IMR-90 (cell line): ENCODE results near the gene IL20RA. TPM values are rescaled to one million over a fixed set of nuclear protein-coding genes. Genes with fewer than 3 reads are reported as not detected.

Source experiments
- ATAC-seq: fragments of 200-7000 bp; cut with Tn5 transposase; 2 replicates; pipeline ENCODE4 v1.9.1; 2020; ENCODE audit warnings: low read depth, mild to moderate bottlenecking, moderate library complexity
- BruUV-seq: library from RNA; stranded (reverse); fragments of 400-500 nt; replicated peaks from 2 replicates; lab custom pipeline; 2021; lab: Mats Ljungman, UMichigan
- CTCF ChIA-PET: fragments of 300-600 bp; formaldehyde crosslinking; extraction: SDS; loops from one replicate; lab custom pipeline; 2021; ENCODE audit warnings: antibody characterized with exemption; lab: Yijun Ruan, JAX
- POLR2A ChIA-PET: fragments of 300-600 bp; sonication (Branson Sonifier 250); formaldehyde crosslinking; loops from one replicate; lab custom pipeline; 2022; ENCODE audit warnings: antibody characterized with exemption; ENCODE audit not compliant: unreplicated experiment; lab: Charles Lee
- DNase-seq: peaks from one replicate; pipeline ENCODE4 v3.0.0; 2013
- H2AFZ ChIP-seq: replicated peaks from 2 replicates; pipeline ENCODE3; 2013; ENCODE audit warnings: low read length, mild to moderate bottlenecking; ENCODE audit not compliant: poor library complexity
- H2AK5ac ChIP-seq: 2 replicates; pipeline ENCODE4 v1.6.1; 2013; ENCODE audit warnings: low read depth, low read length, inconsistent platforms
- H2AK9ac ChIP-seq: replicated peaks from 2 replicates; pipeline ENCODE3; 2013; ENCODE audit warnings: mild to moderate bottlenecking, low read depth, low read length, moderate library complexity; ENCODE audit not compliant: poor library complexity
- H2BK120ac ChIP-seq: 2 replicates; pipeline ENCODE4 v1.6.1; 2013; ENCODE audit warnings: low read depth, low read length, inconsistent platforms
- H2BK15ac ChIP-seq: 3 replicates; pipeline ENCODE4 v1.6.1; 2013; ENCODE audit warnings: low read depth, low read length, inconsistent platforms
- H2BK20ac ChIP-seq: 2 replicates; pipeline ENCODE4 v1.6.1; 2013; ENCODE audit warnings: low read depth, mild to moderate bottlenecking, inconsistent platforms, low read length, moderate library complexity
- H2BK5ac ChIP-seq: 2 replicates; pipeline ENCODE4 v1.6.1; 2013; ENCODE audit warnings: mild to moderate bottlenecking, low read depth, low read length, inconsistent platforms; ENCODE audit not compliant: poor library complexity, severe bottlenecking
- H3K14ac ChIP-seq: replicated peaks from 2 replicates; pipeline ENCODE4 v1.6.1; 2013; ENCODE audit warnings: low read depth, low read length, inconsistent platforms
- H3K18ac ChIP-seq: 2 replicates; pipeline ENCODE4 v1.6.1; 2013; ENCODE audit warnings: low read depth, low read length, control low read depth
- H3K23ac ChIP-seq: 2 replicates; pipeline ENCODE4 v1.6.1; 2013; ENCODE audit warnings: low read depth, low read length, inconsistent platforms
- H3K27ac ChIP-seq: 2 replicates; pipeline ENCODE4 v1.5.1; 2013; ENCODE audit warnings: mild to moderate bottlenecking, control low read depth, low read length; ENCODE audit not compliant: insufficient read depth
- H3K27me3 ChIP-seq: 2 replicates; pipeline ENCODE4 v1.6.1; 2013; ENCODE audit warnings: low read length; ENCODE audit not compliant: control insufficient read depth, insufficient read depth
- H3K36me3 ChIP-seq: 2 replicates; pipeline ENCODE4 v1.6.1; 2013; ENCODE audit warnings: low read length, mixed read lengths; ENCODE audit not compliant: control insufficient read depth, insufficient read depth
- H3K4ac ChIP-seq: 2 replicates; pipeline ENCODE4 v1.6.1; 2013; ENCODE audit warnings: low read depth, low read length, inconsistent platforms
- H3K4me1 ChIP-seq: 2 replicates; pipeline ENCODE4 v1.6.1; 2013; ENCODE audit warnings: low read length, mixed read lengths; ENCODE audit not compliant: control insufficient read depth, insufficient read depth
- H3K4me2 ChIP-seq: 2 replicates; pipeline ENCODE4 v1.6.1; 2013; ENCODE audit warnings: low read depth, mild to moderate bottlenecking, control low read depth, low read length, moderate library complexity
- H3K4me3 ChIP-seq: 2 replicates; pipeline ENCODE4 v1.5.1; 2013; ENCODE audit warnings: low read depth, mild to moderate bottlenecking, control low read depth, low read length, moderate library complexity; ENCODE audit not compliant: insufficient read depth
- H3K56ac ChIP-seq: 2 replicates; pipeline ENCODE4 v1.6.1; 2013; ENCODE audit warnings: low read length, inconsistent platforms; ENCODE audit not compliant: insufficient read depth; ENCODE audit errors: extremely low read depth
- H3K79me1 ChIP-seq, 2 experiments: 2 replicates each; pipeline ENCODE4 v1.6.1; 2013; ENCODE audit warnings: low read length in 2 of 2, inconsistent platforms in 1 of 2, low read depth in 1 of 2
- H3K9ac ChIP-seq: 2 replicates; pipeline ENCODE4 v1.6.1; 2013; ENCODE audit warnings: low read depth, low read length, control low read depth
- H3K9me1 ChIP-seq: 2 replicates; pipeline ENCODE4 v1.6.1; 2013; ENCODE audit warnings: low read length, inconsistent platforms; ENCODE audit not compliant: insufficient read depth
- H3K9me3 ChIP-seq: 2 replicates; pipeline ENCODE4 v1.6.1; 2013; ENCODE audit warnings: low read length; ENCODE audit not compliant: control insufficient read depth, insufficient read depth
- H4K20me1 ChIP-seq: 2 replicates; pipeline ENCODE4 v1.6.1; 2013; ENCODE audit warnings: low read length, inconsistent platforms; ENCODE audit not compliant: insufficient read depth
- H4K5ac ChIP-seq: 2 replicates; pipeline ENCODE4 v1.6.1; 2013; ENCODE audit warnings: mild to moderate bottlenecking, low read depth, low read length, control low read depth
- H4K8ac ChIP-seq, 2 experiments: 2 replicates each; pipeline ENCODE4 v1.6.1; 2013; ENCODE audit warnings: low read depth in 2 of 2, low read length in 2 of 2, control low read depth in 1 of 2, inconsistent platforms in 1 of 2
- H4K91ac ChIP-seq: 2 replicates; pipeline ENCODE4 v1.6.1; 2013; ENCODE audit warnings: low read depth, low read length, inconsistent platforms; ENCODE audit not compliant: insufficient read depth
- BHLHE40 ChIP-seq: fragments of 150-350 bp; IDR thresholded peaks from 2 replicates; pipeline ENCODE4 v1.6.1; 2016; ENCODE audit warnings: mild to moderate bottlenecking, low read depth, low read length
- CEBPB ChIP-seq: IDR thresholded peaks from 2 replicates; pipeline ENCODE4 v1.6.1; 2012; ENCODE audit warnings: low read depth, low read length, improper control_type of control experiment
- FOS ChIP-seq: fragments of 150-350 bp; IDR thresholded peaks from 2 replicates; pipeline ENCODE4 v1.6.1; 2016; ENCODE audit warnings: low read depth, low read length
- MAFK ChIP-seq: IDR thresholded peaks from 2 replicates; pipeline ENCODE4 v1.6.1; 2012; ENCODE audit warnings: low read depth, low read length, improper control_type of control experiment
- MAZ ChIP-seq: IDR thresholded peaks from 2 replicates; pipeline ENCODE4 v1.6.1; 2012; ENCODE audit warnings: low read depth, mild to moderate bottlenecking, low read length, improper control_type of control experiment, moderate library complexity, borderline replicate concordance
- MXI1 ChIP-seq: IDR thresholded peaks from 2 replicates; pipeline ENCODE4 v1.6.1; 2012; ENCODE audit warnings: low read depth, mild to moderate bottlenecking, low read length, moderate library complexity, borderline replicate concordance
- NFE2L2 ChIP-seq: fragments of 150-350 bp; IDR thresholded peaks from 2 replicates; pipeline ENCODE4 v1.6.1; 2016; ENCODE audit warnings: low read depth, mild to moderate bottlenecking, low read length
- RAD21 ChIP-seq: IDR thresholded peaks from 2 replicates; pipeline ENCODE4 v1.6.1; 2012; ENCODE audit warnings: low read length, improper control_type of control experiment
- RCOR1 ChIP-seq: IDR thresholded peaks from 2 replicates; pipeline ENCODE4 v1.6.1; 2012; ENCODE audit warnings: mild to moderate bottlenecking, low read length, improper control_type of control experiment; ENCODE audit not compliant: insufficient replicate concordance
- RFX5 ChIP-seq: IDR thresholded peaks from 2 replicates; pipeline ENCODE4 v1.8.0; 2012; ENCODE audit warnings: low read depth, mild to moderate bottlenecking, low read length, moderate library complexity
- WGBS, 2 experiments: methylation state at CpG; one replicate each; pipeline versions ENCODE4 v1.1.5 to v1.1.7; 2013; ENCODE audit warnings: missing lambda C conversion rate in 2 of 2; ENCODE audit not compliant: insufficient read length in 1 of 2; ENCODE audit errors: extremely low coverage in 2 of 2; 5-methylcytosine and 5-hydroxymethylcytosine counted together
- dilution Hi-C: fragments of 300-500 bp; cut with HindIII; formaldehyde crosslinking; loops from one replicate; pipeline ENCODE4 v1.14.3; 2018; ENCODE audit warnings: low sequenced_read_pairs; ENCODE audit not compliant: unreplicated experiment
- in situ Hi-C: fragments of 300-500 bp; cut with MboI; formaldehyde crosslinking; loops from 3 replicates; pipeline ENCODE4 v1.14.3; 2019; ENCODE audit warnings: low sequenced_read_pairs, inconsistent platforms, mixed read lengths
- intact Hi-C: fragments of 100-400 bp; cut with micrococcal nuclease; formaldehyde crosslinking; loops from 2 replicates; pipeline ENCODE4 v1.10.0; 2022
- polyA plus RNA-seq, 3 experiments: library from polyadenylated mRNA; depleted of rRNA; stranded (reverse); fragments of >200 nt; gene quantifications; 2 replicates each; pipeline ENCODE4 v1.2.3, GENCODE V29; 2012; ENCODE audit warnings: low replicate concordance in 1 of 3
- total RNA-seq: library from RNA; depleted of rRNA; stranded (reverse); fragments of >200 nt; gene quantifications from 2 replicates; pipeline ENCODE4 v1.2.3, GENCODE V29; 2012

Gene IL20RA
- total and polyA plus RNA-seq, 2 of the 4 experiments (the other 2 are of a cell fraction): 0.02 TPM; not detected in 1

- H3K9ac ChIP-seq: no peak overlapping the region
- H3K18ac ChIP-seq: no peak overlapping the region
- no peaks in the 10 kb centered on the region for H3K9me3 ChIP-seq
- no peak overlapping the region for H2AFZ ChIP-seq
- H3K27me3 ChIP-seq: peaks cover 7% of the 10 kb centered on the region
- no peak overlapping the region for H3K27ac ChIP-seq
- in situ Hi-C loops (no loop called here), dilution Hi-C loops (no loop called here), intact Hi-C loops (no loop called here)
- no peaks in the 10 kb centered on the region for H4K20me1 ChIP-seq
- no peak overlapping the region for H2BK5ac ChIP-seq
- no peak overlapping the region for H4K91ac ChIP-seq
- H3K4ac ChIP-seq: no peak overlapping the region
- no TSS peak for BruUV-seq
- no peak overlapping the region for H2AK5ac ChIP-seq
- no peak overlapping the region for H3K4me2 ChIP-seq
- H3K9me1 ChIP-seq: no peaks in the 10 kb centered on the region
- POLR2A ChIA-PET: no interaction called here
- no peak overlapping the region for H2AK9ac ChIP-seq
- H3K56ac ChIP-seq: no peak overlapping the region
- no peak for DNase-seq
- H3K23ac ChIP-seq: no peak overlapping the region
- no peaks in the 10 kb centered on the region for H3K79me1 ChIP-seq
- no peaks in the 10 kb centered on the region for H3K36me3 ChIP-seq
- no peak overlapping the region for H3K14ac ChIP-seq
- no peaks in the 10 kb centered on the region for H3K4me1 ChIP-seq
- no peak overlapping the region for H3K4me3 ChIP-seq
- H4K5ac ChIP-seq: no peak overlapping the region
- H2BK15ac ChIP-seq: no peak overlapping the region
- CTCF ChIA-PET: no interaction called here
- TF ChIP-seq RCOR1 (no peak), MXI1 (no peak), MAZ (no peak), RAD21 (no peak), CEBPB (no peak), FOS (no peak), BHLHE40 (no peak), NFE2L2 (no peak), MAFK (no peak), RFX5 (no peak)
- H2BK120ac ChIP-seq: no peak overlapping the region
- no peak overlapping the region for H2BK20ac ChIP-seq
- ATAC-seq: no peak
- no CpG with 5 or more reads among the region's 4 CpGs for WGBS, 2 experiments
- H4K8ac ChIP-seq: no peak overlapping the region
Measured at GRCh38 chr6:137084090-137084489, 39.3 kb upstream of the IL20RA start.
